HG03139 (cell line): ENCODE results near the gene TULP1.

Source experiments
- ATAC-seq: cut with Tn5 transposase; IDR thresholded peaks from one replicate; pipeline ENCODE4 v1.9.1; 2021; ENCODE audit not compliant: unreplicated experiment

The TULP1 gene

GRCh38 chr6:35485402-35485877 lies 27.3 kb downstream of the TULP1 start:
- no peak for ATAC-seq

- ATAC-seq: no peak
Observed at GRCh38 chr6:35484921-35485392, 27.7 kb downstream of the TULP1 start.

- ATAC-seq: no peak
Observed at GRCh38 chr6:35483893-35484645, 28.6 kb downstream of the TULP1 start.

- no peak for ATAC-seq
Observed at GRCh38 chr6:35483490-35483889, 29.2 kb downstream of the TULP1 start.

DNA sequence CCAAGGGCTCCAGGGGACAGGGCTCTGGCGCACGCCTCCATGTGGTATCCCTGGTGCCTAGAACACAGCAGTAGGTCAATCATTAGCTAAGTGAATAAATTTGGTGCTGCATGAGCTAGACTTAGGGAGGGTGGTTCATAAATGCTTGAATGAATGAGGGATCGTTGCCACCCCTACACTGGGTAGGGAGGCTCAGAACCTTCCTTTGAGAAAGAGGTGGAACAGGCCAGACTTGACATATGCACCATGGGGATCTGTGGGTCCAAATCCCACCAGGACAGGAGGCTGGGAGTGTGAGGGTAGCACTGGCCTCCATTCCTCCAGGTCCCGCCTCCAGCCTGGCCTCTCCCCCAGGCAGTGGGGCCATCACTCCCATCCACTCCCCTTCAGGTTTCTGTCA lies 29.6 kb downstream of the TULP1 start:
- ATAC-seq: no peak

- ATAC-seq: no peak
Observed at GRCh38 chr6:35481226-35481625, 31.5 kb downstream of the TULP1 start.

GRCh38 chr6:35480176-35480575 lies 32.5 kb downstream of the TULP1 start:
- ATAC-seq: no peak

DNA sequence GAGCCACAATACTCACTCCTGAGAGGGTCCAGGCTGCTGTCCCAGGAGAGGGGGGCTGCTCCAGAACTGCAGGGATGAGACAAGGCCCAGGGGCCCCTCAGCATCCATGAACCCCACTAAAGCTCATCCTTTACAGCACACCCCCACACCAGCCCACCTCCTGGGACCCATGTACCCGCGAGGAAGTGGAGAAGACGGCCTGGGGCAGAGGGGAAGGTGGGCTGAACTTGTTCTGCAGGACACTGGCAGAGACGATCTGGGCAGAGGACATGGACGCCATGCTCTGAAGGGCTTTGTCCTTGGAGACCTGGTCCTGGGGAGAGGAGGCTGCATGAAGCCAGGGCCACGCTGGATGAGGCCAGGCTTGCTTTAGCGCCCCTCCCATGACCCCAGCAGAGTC lies 34.4 kb downstream of the TULP1 start:
- ATAC-seq: no peak

GRCh38 chr6:35477551-35478179 lies 35.0 kb downstream of the TULP1 start:
- no peak for ATAC-seq

- ATAC-seq: no peak
Observed at GRCh38 chr6:35477028-35477427, 35.7 kb downstream of the TULP1 start.

GRCh38 chr6:35476004-35476403 lies 36.7 kb downstream of the TULP1 start:
- ATAC-seq: no peak

GRCh38 chr6:35475573-35475972 lies 37.1 kb downstream of the TULP1 start:
- ATAC-seq: no peak

- no peak for ATAC-seq
Observed at GRCh38 chr6:35474942-35475570, 37.6 kb downstream of the TULP1 start.

DNA sequence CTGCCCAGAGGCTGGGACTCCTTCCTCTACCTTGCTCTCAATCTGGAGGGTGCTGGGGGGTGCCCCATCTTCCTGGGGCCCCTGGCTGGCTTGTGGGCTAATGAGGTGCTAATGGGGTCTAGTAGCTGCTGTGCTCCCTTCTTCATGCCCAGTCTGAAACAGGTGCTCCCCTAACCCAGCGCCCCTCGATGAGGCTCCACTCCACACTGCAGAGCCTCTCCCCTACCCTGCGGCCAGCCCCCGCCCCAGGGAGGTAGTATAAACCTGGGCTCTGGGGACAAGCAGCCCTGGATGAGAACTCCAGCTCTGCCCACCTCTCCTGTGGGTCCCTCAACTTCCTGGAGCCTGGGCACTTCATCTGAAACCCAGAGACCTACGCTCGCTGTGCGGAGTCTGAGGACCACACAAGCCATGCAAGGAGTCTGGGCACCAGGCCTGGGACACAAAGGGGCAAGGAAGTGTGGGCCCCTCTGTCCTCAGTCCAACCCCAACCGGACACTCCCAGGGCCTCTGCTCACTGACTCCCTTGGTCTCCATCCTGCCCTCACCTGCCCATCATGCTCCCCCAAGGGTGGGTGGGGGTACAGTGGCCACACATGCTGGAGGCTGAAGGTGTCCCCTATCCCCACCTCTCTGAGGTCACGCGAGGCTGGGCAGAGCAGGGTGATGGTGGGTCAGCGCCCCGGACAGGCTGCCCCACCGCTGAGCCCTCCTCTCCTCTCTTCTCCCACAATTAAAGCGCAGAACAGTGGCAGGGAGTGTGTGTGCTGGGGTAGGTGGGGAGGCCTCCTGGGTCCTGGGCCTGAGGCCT lies 38.4 kb downstream of the TULP1 start:
- no peak for ATAC-seq

DNA sequence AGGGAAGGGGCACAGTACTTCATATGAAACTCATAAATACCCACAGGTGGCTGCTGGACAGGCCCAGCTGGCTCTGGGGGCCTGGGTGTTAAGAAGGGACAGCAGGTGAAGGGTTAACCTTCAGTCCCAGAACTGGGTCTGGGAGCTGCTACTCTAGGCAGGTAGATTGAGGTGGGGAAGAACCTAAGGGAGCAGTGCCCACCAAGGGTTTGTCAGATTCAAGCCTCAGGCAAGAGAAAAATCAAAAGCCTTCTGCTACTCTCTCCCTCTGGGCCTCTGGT lies 38.9 kb downstream of the TULP1 start:
- ATAC-seq: no peak

DNA sequence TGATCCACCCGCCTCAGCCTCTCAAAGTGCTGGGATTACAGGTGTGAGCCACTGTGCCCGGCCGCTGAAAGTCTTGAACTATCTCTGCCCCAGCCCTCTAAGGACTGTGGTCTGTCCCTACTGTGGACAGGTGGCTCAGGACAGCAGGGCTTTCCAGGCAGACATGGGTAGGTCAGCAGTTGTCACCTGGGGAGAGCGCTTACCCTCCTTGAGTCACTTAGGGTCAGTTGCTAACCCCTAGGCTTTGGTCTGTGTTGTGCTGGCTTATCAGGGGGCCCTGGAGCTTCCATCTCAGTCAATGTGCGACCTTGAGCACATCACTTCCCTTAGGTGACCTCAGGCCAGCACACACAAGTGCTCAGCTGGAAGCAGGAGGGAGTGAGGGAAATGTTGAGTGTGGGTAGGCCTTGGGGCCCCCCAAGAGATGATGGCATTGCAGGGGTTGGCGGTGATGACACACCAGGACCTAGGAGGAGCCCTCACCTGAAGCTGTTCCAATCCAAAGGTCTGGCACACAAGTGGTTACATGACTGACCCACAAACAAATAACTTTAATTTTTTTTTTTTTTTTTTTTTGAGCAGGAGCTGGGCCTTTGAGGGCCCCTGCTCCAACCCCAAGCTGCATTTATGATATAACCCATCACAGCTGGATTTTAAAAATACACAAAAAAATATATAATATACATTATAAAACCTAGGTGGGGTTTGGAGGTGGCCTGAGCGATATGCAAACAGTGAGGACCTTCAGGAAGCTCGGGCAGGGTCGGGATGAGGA lies 39.4 kb downstream of the TULP1 start:
- ATAC-seq: no peak

- ATAC-seq: no peak
Observed at GRCh38 chr6:35471836-35472345, 40.8 kb downstream of the TULP1 start.

- ATAC-seq: no peak
Observed at GRCh38 chr6:35470663-35471120, 42.0 kb downstream of the TULP1 start.

DNA sequence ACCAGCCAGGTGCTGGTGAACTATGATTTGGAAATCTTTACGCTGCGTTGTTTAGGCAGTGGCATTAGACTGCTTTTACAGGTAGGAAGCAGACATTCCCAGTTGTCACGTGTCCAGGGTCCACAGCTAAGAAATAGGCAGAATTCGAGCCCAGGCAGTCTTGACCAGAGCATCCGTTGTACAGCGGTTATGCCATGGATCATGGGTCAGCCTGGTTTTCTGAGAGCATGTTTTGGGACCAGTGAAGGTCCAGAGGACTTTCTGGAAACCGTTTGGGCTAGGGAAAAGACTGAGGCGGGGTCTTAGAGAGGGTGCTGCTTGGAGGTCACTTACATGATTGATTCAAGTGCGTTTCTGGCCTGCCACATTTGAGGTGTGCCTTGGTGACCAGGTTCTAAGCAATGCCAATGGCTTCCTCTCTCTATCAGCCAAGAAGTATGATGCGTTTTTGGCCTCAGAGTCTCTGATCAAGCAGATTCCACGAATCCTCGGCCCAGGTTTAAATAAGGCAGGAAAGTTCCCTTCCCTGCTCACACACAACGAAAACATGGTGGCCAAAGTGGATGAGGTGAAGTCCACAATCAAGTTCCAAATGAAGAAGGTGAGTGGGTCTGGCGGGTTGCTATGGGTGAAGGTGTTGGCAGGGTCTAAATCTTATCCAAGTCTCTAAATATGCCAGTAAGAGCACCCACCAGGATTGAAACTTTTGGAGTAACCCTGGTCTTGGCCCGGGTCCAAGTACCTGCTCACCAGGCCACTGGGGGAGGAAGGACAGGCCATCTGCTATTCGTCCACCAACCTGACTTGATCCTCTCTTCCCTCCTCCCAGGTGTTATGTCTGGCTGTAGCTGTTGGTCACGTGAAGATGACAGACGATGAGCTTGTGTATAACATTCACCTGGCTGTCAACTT lies 42.7 kb downstream of the TULP1 start:
- no peak for ATAC-seq
